Sigmoid colon (tissue), 7 donors: ENCODE measurements around the gene MCU. TPM values are rescaled to one million over a fixed set of nuclear protein-coding genes. Genes with fewer than 3 reads are reported as not detected.

ENCODE experiments used
- DNase-seq: peaks from one replicate; pipeline ENCODE4 v3.0.0-alpha.2; 2019
- H3K27ac ChIP-seq, 4 donors: fragments of 200-600 bp; sonication (generic); one replicate each; pipeline ENCODE4 v1.5.1; 2016 to 2019; ENCODE audit warnings: mild to moderate bottlenecking in 1 of 4
- H3K27me3 ChIP-seq, 3 donors: fragments of 200-600 bp; sonication (generic); one replicate each; pipeline ENCODE4 v1.5.1; 2019; ENCODE audit warnings: mild to moderate bottlenecking in 1 of 3
- H3K36me3 ChIP-seq, 4 donors: fragments of 200-600 bp; sonication (generic); one replicate each; pipeline ENCODE4 v1.5.1; 2016 to 2019
- H3K4me1 ChIP-seq, 4 donors: fragments of 200-600 bp; sonication (generic); one replicate each; pipeline ENCODE4 v1.5.1; 2017 to 2019
- H3K4me3 ChIP-seq, 4 donors: fragments of 200-600 bp; sonication (generic); one replicate each; pipeline ENCODE4 v1.5.1; 2017 to 2019; ENCODE audit warnings: mild to moderate bottlenecking in 2 of 4, moderate library complexity in 1 of 4
- H3K9me3 ChIP-seq, 4 donors: fragments of 200-600 bp in 3 of 4; sonication (generic) in 3 of 4; one replicate each; pipeline versions ENCODE4 v1.5.1 to v1.6.1; 2013 to 2019
- CTCF ChIP-seq, 4 experiments: fragments of 450-650 bp in 3 of 4; fragments of 200-600 bp in 1 of 4; IDR thresholded peaks; one replicate each; pipeline ENCODE4 v1.5.1; 2016 to 2019; ENCODE audit warnings: antibody characterized with exemption in 4 of 4, mild to moderate bottlenecking in 3 of 4, moderate library complexity in 2 of 4
- POLR2A ChIP-seq, 2 donors: fragments of 450-650 bp; IDR thresholded peaks; one replicate each; pipeline ENCODE4 v1.6.1; 2016; ENCODE audit warnings: antibody characterized with exemption in 2 of 2, mild to moderate bottlenecking in 2 of 2, moderate library complexity in 2 of 2
- POLR2AphosphoS5 ChIP-seq, 4 donors: sonication (generic); formaldehyde crosslinking; IDR thresholded peaks; one replicate each; pipeline ENCODE4 v1.6.1; 2017; ENCODE audit warnings: antibody characterized with exemption in 4 of 4
- WGBS, 2 donors: extraction: QIAGEN DNeasy Blood & Tissue Kit; methylation state at CpG; one replicate each; pipeline ENCODE4 v1.1.7; 2013; 5-methylcytosine and 5-hydroxymethylcytosine counted together
- intact Hi-C: fragments of 100-400 bp; cut with DNase I; formaldehyde crosslinking; loops from one replicate; pipeline ENCODE4 v1.15.1; 2023
- polyA plus RNA-seq, 3 donors: library from polyadenylated mRNA; stranded (reverse); fragments of 200-250 nt; gene quantifications; one replicate each; pipeline ENCODE4 v1.2.3, GENCODE V29; 2013
- small RNA-seq, 3 donors: library from RNA; depleted of rRNA; stranded (forward); fragments of <200 nt; gene quantifications; one replicate each; pipeline ENCODE3, GENCODE V24; 2016
- total RNA-seq, 4 donors: library from RNA; depleted of rRNA; stranded (reverse); fragments of >200 nt; gene quantifications; one replicate each; pipeline ENCODE4 v1.1.0, GENCODE V29; 2016
- donor health status: healthy with polysubstance abuse.
- donor health status: Bipolar disorder and iron deficiency.
- donor health status: healthy.

MCU gene
- total and polyA plus RNA-seq, 7 donors, result 14.7 to 75.6 (median 19.4) TPM

GRCh38 chr10:72935361-72935760 is 243.4 kb downstream of the MCU start:
- no peak overlapping the region for H3K4me3 ChIP-seq
- intact Hi-C loops, result no loop called here
- 93% methylated on average over 6 of the region's 6 CpGs for WGBS, 2 donors
- no peak for DNase-seq
- no peaks in the 10 kb centered on the region for H3K4me1 ChIP-seq
- no peak for TF ChIP-seq POLR2AphosphoS5 (IDR thresholded peaks at IDR 0.05)
- TF ChIP-seq POLR2A (IDR thresholded peaks at IDR 0.05), result no peak
- no peak for TF ChIP-seq CTCF (IDR thresholded peaks at IDR 0.05)
- no peaks in the 10 kb centered on the region for H3K36me3 ChIP-seq
- no peak overlapping the region for H3K27ac ChIP-seq
- H3K9me3 ChIP-seq, result no peaks in the 10 kb centered on the region
- no peaks in the 10 kb centered on the region for H3K27me3 ChIP-seq

Small RNA genes within 50 kb of the gene (small RNA-seq; reads per million reads assigned to genes)
- gene MIR4676, result 0 to 0.06 (median 0) reads per million in 3 donors
- 0 reads per million in 3 donors for gene RF00019

Other genes with a start within 250 kb of the MCU start
- gene MICU1, start 66.1 kb upstream of the MCU start, total RNA-seq, result 10 to 100 TPM; 29.7 to 53.5 (median 33.9) TPM
- gene MICU1, start 66.1 kb upstream of the MCU start, polyA plus RNA-seq, result 10 to 100 TPM; 29.4 to 39.1 (median 30.7) TPM
- not detected for gene OIT3, start 201.6 kb downstream of the MCU start, total RNA-seq
- gene OIT3, start 201.6 kb downstream of the MCU start, polyA plus RNA-seq, result under 1 TPM in 1 of 3 donors, not detected in 2; 0.04 TPM